ENCODE results near the gene PRF1.

DNA sequence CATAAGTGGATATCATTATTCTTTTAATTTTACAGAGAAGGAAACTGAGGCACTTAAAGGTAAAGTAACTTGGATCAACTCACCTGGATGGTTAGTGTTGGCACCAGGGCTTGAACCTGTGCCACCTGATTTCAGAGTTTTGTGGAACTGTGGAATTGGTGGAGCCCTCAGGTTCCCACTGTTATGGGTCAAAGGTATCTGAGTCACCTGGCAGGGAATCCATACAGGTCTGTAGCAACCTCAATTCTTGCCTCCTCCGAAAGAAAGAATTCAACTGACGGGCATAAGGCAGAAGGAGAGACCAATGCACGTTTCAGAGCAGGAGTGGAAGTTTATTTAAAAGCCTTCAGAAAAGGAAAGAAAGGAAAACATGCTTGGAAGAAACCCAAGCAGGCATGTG lies 44.5 kb upstream of the PRF1 start:
- TF ChIP-seq, protein P1, sequence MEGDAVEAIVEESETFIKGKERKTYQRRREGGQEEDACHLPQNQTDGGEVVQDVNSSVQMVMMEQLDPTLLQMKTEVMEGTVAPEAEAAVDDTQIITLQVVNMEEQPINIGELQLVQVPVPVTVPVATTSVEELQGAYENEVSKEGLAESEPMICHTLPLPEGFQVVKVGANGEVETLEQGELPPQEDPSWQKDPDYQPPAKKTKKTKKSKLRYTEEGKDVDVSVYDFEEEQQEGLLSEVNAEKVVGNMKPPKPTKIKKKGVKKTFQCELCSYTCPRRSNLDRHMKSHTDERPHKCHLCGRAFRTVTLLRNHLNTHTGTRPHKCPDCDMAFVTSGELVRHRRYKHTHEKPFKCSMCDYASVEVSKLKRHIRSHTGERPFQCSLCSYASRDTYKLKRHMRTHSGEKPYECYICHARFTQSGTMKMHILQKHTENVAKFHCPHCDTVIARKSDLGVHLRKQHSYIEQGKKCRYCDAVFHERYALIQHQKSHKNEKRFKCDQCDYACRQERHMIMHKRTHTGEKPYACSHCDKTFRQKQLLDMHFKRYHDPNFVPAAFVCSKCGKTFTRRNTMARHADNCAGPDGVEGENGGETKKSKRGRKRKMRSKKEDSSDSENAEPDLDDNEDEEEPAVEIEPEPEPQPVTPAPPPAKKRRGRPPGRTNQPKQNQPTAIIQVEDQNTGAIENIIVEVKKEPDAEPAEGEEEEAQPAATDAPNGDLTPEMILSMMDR (IDR thresholded peaks at IDR 0.05 in 2 of 3, conservative IDR thresholded peaks at IDR 0.05 in 1 of 3; ENCODE audit: borderline replicate concordance in 1 of 3, insufficient read depth in 1 of 3, low read depth in 2 of 3, low read length in 2 of 3), result no peak
- no peak for TF ChIP-seq ZNF274 (IDR thresholded peaks at IDR 0.05; ENCODE audit: low read depth, low read length)
